HepG2 (cell line): ENCODE results near the gene SH3D21. TPM values are rescaled to one million over a fixed set of nuclear protein-coding genes. Genes with fewer than 3 reads are reported as not detected.

ENCODE experiments used
- ATAC-seq: fragments of 200-7000 bp; cut with Tn5 transposase; 3 replicates; pipeline ENCODE4 v1.9.1; 2020; ENCODE audit warnings: mild to moderate bottlenecking, moderate library complexity
- BruUV-seq: library from RNA; stranded (reverse); fragments of 400-500 nt; replicated peaks from 2 replicates; lab custom pipeline; 2021; lab: Mats Ljungman, UMichigan
- CTCF ChIA-PET: fragments of 300-600 bp; formaldehyde crosslinking; extraction: SDS; loops from one replicate; lab custom pipeline; 2021; ENCODE audit warnings: low total read pairs, inconsistent platforms, low intra/inter-chr PET ratio; lab: Yijun Ruan, JAX
- POLR2A ChIA-PET: fragments of 350-600 bp; sonication (Branson Sonifier 250); formaldehyde crosslinking; loops from one replicate; lab custom pipeline; 2020; ENCODE audit warnings: antibody characterized with exemption, inconsistent platforms; lab: Yijun Ruan, JAX
- DNase-seq: peaks from one replicate; pipeline ENCODE4 v3.0.0-alpha.2; 2015; ENCODE audit warnings: low spot score
- FAIRE-seq: peaks from 3 replicates; lab custom pipeline; 2011; peaks lifted over from hg19 to GRCh38; lab: Jason Lieb, UNC
- H2AFZ ChIP-seq: one replicate; pipeline ENCODE4 v1.6.1; 2011; ENCODE audit warnings: low read length, inconsistent platforms
- H3K27ac ChIP-seq: fragments of 300-600 bp; 3 replicates; pipeline ENCODE4 v1.8.0; 2011; ENCODE audit warnings: mixed run types, mild to moderate bottlenecking, mixed read lengths, low read length, inconsistent platforms; ENCODE audit not compliant: insufficient read depth; ENCODE audit errors: extremely low read length
- H3K27me3 ChIP-seq, 2 experiments: fragments of 200-600 bp in 1 of 2; 2 replicates in 1 of 2; 3 replicates in 1 of 2; pipeline versions ENCODE4 v1.6.0 to v1.8.0; 2011; ENCODE audit warnings: low read length in 2 of 2, mild to moderate bottlenecking in 2 of 2, moderate library complexity in 2 of 2, inconsistent platforms in 1 of 2; ENCODE audit not compliant: insufficient read depth in 2 of 2, control insufficient read depth in 1 of 2
- H3K36me3 ChIP-seq, 2 experiments: fragments of 200-600 bp in 1 of 2; replicated peaks in 1 of 2; 2 replicates in 1 of 2; 3 replicates in 1 of 2; pipeline versions ENCODE4 v1.5.1 to v1.8.0; 2011; ENCODE audit warnings: low read length in 2 of 2, inconsistent platforms in 1 of 2; ENCODE audit not compliant: insufficient read depth in 2 of 2, control insufficient read depth in 1 of 2
- H3K4me1 ChIP-seq: 2 replicates; pipeline ENCODE4 v1.5.1; 2012; ENCODE audit warnings: low read length, inconsistent platforms; ENCODE audit not compliant: insufficient read depth
- H3K4me2 ChIP-seq: 2 replicates; pipeline ENCODE4 v1.6.0; 2011; ENCODE audit warnings: low read depth, low read length, inconsistent platforms
- H3K4me3 ChIP-seq, 3 experiments: fragments of 200-600 bp in 1 of 3; sonication (generic), shearing (Covaris generic) in 1 of 3; replicated peaks in 1 of 3; 2 replicates each; pipeline ENCODE4 v1.5.1; 2011 to 2016; ENCODE audit warnings: low read length in 3 of 3, inconsistent platforms in 2 of 3, low read depth in 2 of 3, mild to moderate bottlenecking in 2 of 3, control low read depth in 1 of 3, mixed read lengths in 1 of 3; ENCODE audit not compliant: insufficient read depth in 1 of 3
- H3K79me2 ChIP-seq: one replicate; pipeline ENCODE4 v1.6.1; 2011; ENCODE audit warnings: low read length, inconsistent platforms; ENCODE audit not compliant: insufficient read depth
- H3K9ac ChIP-seq: 2 replicates; pipeline ENCODE4 v1.6.0; 2011; ENCODE audit warnings: mild to moderate bottlenecking, low read depth, low read length, inconsistent platforms; ENCODE audit not compliant: insufficient read depth
- H3K9me3 ChIP-seq: 2 replicates; pipeline ENCODE4 v1.5.1; 2012; ENCODE audit warnings: mild to moderate bottlenecking, low read length
- H4K20me1 ChIP-seq: 2 replicates; pipeline ENCODE4 v1.6.0; 2011; ENCODE audit warnings: inconsistent platforms, mild to moderate bottlenecking, low read length, moderate library complexity; ENCODE audit not compliant: insufficient read depth
- AGO2 ChIP-seq: fragments of 200-400 bp; formaldehyde crosslinking; optimal IDR thresholded peaks from 2 replicates; pipeline ENCODE3; 2017; ENCODE audit warnings: mild to moderate bottlenecking, low read depth, low read length, moderate library complexity
- AHDC1 ChIP-seq: sonication (generic); formaldehyde crosslinking; IDR thresholded peaks from 2 replicates; pipeline ENCODE4 v1.5.1; 2020; ENCODE audit warnings: mild to moderate bottlenecking, missing genetic modification reagents, borderline replicate concordance
- RBFOX2 ChIP-seq: fragments of 200-400 bp; formaldehyde crosslinking; IDR thresholded peaks from 2 replicates; pipeline ENCODE4 v1.6.1; 2017; ENCODE audit warnings: low read depth, mild to moderate bottlenecking, low read length
- ZBTB38 ChIP-seq: sonication (generic); formaldehyde crosslinking; IDR thresholded peaks from 2 replicates; pipeline ENCODE4 v1.5.1; 2020; ENCODE audit warnings: mild to moderate bottlenecking, missing genetic modification reagents
- WGBS: methylation state at CpG from one replicate; pipeline ENCODE4 v1.1.6; 2017; ENCODE audit warnings: low lambda C conversion rate; 5-methylcytosine and 5-hydroxymethylcytosine counted together
- in situ Hi-C: cut with HindIII; loops from 2 replicates; pipeline ENCODE4 v1.10.0; 2017; ENCODE audit warnings: low pct_unique_long_range_greater_than_20kb; ENCODE audit not compliant: extremely low pct_ligation_motif_present
- intact Hi-C: fragments of 100-400 bp; cut with micrococcal nuclease; formaldehyde crosslinking; loops from one replicate; pipeline ENCODE4 v1.10.0; 2022; ENCODE audit not compliant: unreplicated experiment
- polyA plus RNA-seq, 8 experiments: library from polyadenylated mRNA; depleted of rRNA in 3 of 8; stranded (reverse) in 7 of 8; unstranded in 1 of 8; fragments of >200 nt; fragmentation: Illumina TruSeq in 4 of 8; extraction: Trizol in 4 of 8; gene quantifications; 2 replicates each; pipeline versions ENCODE4 v1.2.1 to v1.2.3, GENCODE V29; 2011 to 2016; ENCODE audit warnings: low read depth in 4 of 8, missing spikeins in 1 of 8, mixed read lengths in 1 of 8; ENCODE audit not compliant: insufficient read depth in 1 of 8
- total RNA-seq, 5 experiments: library from RNA; depleted of rRNA; stranded (reverse); fragments of >200 nt; fragmentation: Illumina TruSeq; extraction: Trizol; gene quantifications; 2 replicates each; pipeline ENCODE4 v1.2.3, GENCODE V29; 2016; ENCODE audit warnings: low read depth in 1 of 5

Gene SH3D21
- total and polyA plus RNA-seq, 2 of the 13 experiments (the other 11 are each of a cell fraction or from before 2014, with no cell fraction given), result 5.1 to 8.6 TPM

GRCh38 chr1:36322041-36322785 lies 16.0 kb downstream of the SH3D21 start:
- no peak overlapping the region for H3K9ac ChIP-seq
- POLR2A ChIA-PET, result interaction anchor here (1.1 to 3.5 kb wide), 3 partner anchors 15 to 79 kb away, joined by 4 to 58 read pairs (median 29); partner anchors contain the start of gene SH3D21

More at GRCh38 chr1:36322041-36322785, 16.0 kb downstream of the SH3D21 start:
- in situ Hi-C loops (no loop called here), intact Hi-C loops (no loop called here)
- no peak for ATAC-seq
- no peaks in the 10 kb centered on the region; a peak in 1 of 5 replicates for H3K27me3 ChIP-seq
- no peak overlapping the region for H2AFZ ChIP-seq
- 97% methylated on average over 41 of the region's 67 CpGs for WGBS
- no peaks in the 10 kb centered on the region for H3K36me3 ChIP-seq
- H3K4me3 ChIP-seq, result peak overlapping the region in 1 of 3 experiments; percentile 72; a peak in 1 of 6 replicates
- no peak for DNase-seq
- no peak for FAIRE-seq
- no peaks in the 10 kb centered on the region for H4K20me1 ChIP-seq
- peaks cover 30% of the 10 kb centered on the region for H3K4me1 ChIP-seq
- TF ChIP-seq ZBTB38 (CRISPR knock-in tag), result peak; percentile 67
- peak; percentile 51; the same call in 1 of the 2 replicates for TF ChIP-seq RBFOX2
- peak; percentile 5 for TF ChIP-seq AGO2
- no peak for TF ChIP-seq AHDC1
- H3K79me2 ChIP-seq, result no peaks in the 10 kb centered on the region
- H3K27ac ChIP-seq, result no peak overlapping the region
- H3K4me2 ChIP-seq, result no peak overlapping the region
- CTCF ChIA-PET, result no interaction called here
- H3K9me3 ChIP-seq, result no peaks in the 10 kb centered on the region
- BruUV-seq, result no TSS peak
